ENCODE data around the gene AIPL1. TPM values are rescaled to one million over a fixed set of nuclear protein-coding genes. Genes with fewer than 3 reads are reported as not detected.
A peak's percentile ranks its signal among the peaks of the same experiment; 100 is the strongest.

AIPL1 gene
- total and polyA plus RNA-seq, 2 of the 13 experiments (the other 11 are each of a cell fraction or from before 2014, with no cell fraction given) = not detected

DNA sequence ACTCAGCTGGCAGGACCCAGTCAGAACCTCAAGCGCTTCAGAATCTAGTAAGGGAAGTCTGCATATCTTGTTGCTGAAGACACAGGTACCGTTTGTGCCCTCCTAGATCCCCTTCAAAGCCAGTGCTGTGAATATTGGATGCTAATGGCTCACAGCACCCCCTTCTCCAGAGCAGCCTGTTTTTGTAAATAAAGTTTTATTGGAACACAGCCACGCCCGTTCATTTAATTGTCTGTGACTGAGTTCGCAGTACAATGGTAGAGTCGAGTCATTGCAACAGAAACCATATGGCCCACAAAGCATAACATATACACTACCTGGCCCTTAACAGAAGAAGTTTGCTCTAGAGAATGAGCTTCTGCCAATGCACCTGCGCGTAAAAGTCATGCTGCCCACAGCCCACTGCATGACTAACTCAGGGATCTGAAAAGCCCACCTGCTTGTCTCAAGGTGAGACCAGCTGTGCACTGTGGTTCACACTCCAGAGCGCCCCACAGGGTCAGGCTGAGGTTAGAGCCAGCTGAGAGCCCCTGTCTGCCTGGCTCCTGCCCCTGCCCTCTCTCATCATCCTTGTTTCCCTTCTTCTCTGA is 48.8 kb downstream of the AIPL1 start:
- no TSS peak for BruUV-seq (replicated peaks)
- ATAC-seq (no peak), DNase-seq (ENCODE audit: low spot score) (no peak), FAIRE-seq (no peak)
- Histone ChIP-seq H2AFZ (ENCODE audit: low read length) (no peak overlapping the region), H4K20me1 (ENCODE audit: insufficient read depth, low read length) (no peaks in the 10 kb centered on the region), H3K27ac (ENCODE audit: extremely low read length, insufficient read depth, low read length) (no peak overlapping the region), H3K4me3 (replicated peaks in 1 of 3; ENCODE audit: insufficient read depth in 1 of 3, low read depth in 2 of 3, low read length in 3 of 3) (no peak overlapping the region), H3K9ac (ENCODE audit: insufficient read depth, low read depth, low read length) (no peak overlapping the region), H3K27me3 (ENCODE audit: control insufficient read depth in 1 of 2, insufficient read depth in 2 of 2, low read length in 2 of 2) (no peaks in the 10 kb centered on the region), H3K4me1 (ENCODE audit: insufficient read depth, low read length) (no peaks in the 10 kb centered on the region), H3K9me3 (ENCODE audit: low read length) (no peaks in the 10 kb centered on the region), H3K4me2 (ENCODE audit: low read depth, low read length) (no peak overlapping the region), H3K79me2 (ENCODE audit: insufficient read depth, low read length) (no peaks in the 10 kb centered on the region), H3K36me3 (replicated peaks in 1 of 2; ENCODE audit: control insufficient read depth in 1 of 2, insufficient read depth in 2 of 2, low read length in 2 of 2) (no peaks in the 10 kb centered on the region)
- in situ Hi-C loops (cut with HindIII; ENCODE audit: extremely low pct_ligation_motif_present, low pct_unique_long_range_greater_than_20kb) (no loop called here), intact Hi-C loops (cut with micrococcal nuclease; ENCODE audit: unreplicated experiment) (no loop called here)
- ChIA-PET CTCF (ENCODE audit: low intra/inter-chr PET ratio, low total read pairs) (no interaction called here), POLR2A (no interaction called here)
- TF ChIP-seq ZNF598 (CRISPR knock-in tag; IDR thresholded peaks at IDR 0.05; ENCODE audit: borderline replicate concordance) (no peak), DBP (CRISPR knock-in tag; IDR thresholded peaks at IDR 0.05; ENCODE audit: not compliant biosample characterization) (no peak), ZSCAN20 (CRISPR knock-in tag; IDR thresholded peaks at IDR 0.05; ENCODE audit: borderline replicate concordance) (no peak)
- TF ChIP-seq, protein P1, sequence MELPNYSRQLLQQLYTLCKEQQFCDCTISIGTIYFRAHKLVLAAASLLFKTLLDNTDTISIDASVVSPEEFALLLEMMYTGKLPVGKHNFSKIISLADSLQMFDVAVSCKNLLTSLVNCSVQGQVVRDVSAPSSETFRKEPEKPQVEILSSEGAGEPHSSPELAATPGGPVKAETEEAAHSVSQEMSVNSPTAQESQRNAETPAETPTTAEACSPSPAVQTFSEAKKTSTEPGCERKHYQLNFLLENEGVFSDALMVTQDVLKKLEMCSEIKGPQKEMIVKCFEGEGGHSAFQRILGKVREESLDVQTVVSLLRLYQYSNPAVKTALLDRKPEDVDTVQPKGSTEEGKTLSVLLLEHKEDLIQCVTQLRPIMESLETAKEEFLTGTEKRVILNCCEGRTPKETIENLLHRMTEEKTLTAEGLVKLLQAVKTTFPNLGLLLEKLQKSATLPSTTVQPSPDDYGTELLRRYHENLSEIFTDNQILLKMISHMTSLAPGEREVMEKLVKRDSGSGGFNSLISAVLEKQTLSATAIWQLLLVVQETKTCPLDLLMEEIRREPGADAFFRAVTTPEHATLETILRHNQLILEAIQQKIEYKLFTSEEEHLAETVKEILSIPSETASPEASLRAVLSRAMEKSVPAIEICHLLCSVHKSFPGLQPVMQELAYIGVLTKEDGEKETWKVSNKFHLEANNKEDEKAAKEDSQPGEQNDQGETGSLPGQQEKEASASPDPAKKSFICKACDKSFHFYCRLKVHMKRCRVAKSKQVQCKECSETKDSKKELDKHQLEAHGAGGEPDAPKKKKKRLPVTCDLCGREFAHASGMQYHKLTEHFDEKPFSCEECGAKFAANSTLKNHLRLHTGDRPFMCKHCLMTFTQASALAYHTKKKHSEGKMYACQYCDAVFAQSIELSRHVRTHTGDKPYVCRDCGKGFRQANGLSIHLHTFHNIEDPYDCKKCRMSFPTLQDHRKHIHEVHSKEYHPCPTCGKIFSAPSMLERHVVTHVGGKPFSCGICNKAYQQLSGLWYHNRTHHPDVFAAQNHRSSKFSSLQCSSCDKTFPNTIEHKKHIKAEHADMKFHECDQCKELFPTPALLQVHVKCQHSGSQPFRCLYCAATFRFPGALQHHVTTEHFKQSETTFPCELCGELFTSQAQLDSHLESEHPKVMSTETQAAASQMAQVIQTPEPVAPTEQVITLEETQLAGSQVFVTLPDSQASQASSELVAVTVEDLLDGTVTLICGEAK (IDR thresholded peaks at IDR 0.05) = no peak
- TF ChIP-seq, protein P1 (CRISPR knock-in tag; IDR thresholded peaks at IDR 0.05) = peak; percentile 91
- TF ChIP-seq, protein P2, sequence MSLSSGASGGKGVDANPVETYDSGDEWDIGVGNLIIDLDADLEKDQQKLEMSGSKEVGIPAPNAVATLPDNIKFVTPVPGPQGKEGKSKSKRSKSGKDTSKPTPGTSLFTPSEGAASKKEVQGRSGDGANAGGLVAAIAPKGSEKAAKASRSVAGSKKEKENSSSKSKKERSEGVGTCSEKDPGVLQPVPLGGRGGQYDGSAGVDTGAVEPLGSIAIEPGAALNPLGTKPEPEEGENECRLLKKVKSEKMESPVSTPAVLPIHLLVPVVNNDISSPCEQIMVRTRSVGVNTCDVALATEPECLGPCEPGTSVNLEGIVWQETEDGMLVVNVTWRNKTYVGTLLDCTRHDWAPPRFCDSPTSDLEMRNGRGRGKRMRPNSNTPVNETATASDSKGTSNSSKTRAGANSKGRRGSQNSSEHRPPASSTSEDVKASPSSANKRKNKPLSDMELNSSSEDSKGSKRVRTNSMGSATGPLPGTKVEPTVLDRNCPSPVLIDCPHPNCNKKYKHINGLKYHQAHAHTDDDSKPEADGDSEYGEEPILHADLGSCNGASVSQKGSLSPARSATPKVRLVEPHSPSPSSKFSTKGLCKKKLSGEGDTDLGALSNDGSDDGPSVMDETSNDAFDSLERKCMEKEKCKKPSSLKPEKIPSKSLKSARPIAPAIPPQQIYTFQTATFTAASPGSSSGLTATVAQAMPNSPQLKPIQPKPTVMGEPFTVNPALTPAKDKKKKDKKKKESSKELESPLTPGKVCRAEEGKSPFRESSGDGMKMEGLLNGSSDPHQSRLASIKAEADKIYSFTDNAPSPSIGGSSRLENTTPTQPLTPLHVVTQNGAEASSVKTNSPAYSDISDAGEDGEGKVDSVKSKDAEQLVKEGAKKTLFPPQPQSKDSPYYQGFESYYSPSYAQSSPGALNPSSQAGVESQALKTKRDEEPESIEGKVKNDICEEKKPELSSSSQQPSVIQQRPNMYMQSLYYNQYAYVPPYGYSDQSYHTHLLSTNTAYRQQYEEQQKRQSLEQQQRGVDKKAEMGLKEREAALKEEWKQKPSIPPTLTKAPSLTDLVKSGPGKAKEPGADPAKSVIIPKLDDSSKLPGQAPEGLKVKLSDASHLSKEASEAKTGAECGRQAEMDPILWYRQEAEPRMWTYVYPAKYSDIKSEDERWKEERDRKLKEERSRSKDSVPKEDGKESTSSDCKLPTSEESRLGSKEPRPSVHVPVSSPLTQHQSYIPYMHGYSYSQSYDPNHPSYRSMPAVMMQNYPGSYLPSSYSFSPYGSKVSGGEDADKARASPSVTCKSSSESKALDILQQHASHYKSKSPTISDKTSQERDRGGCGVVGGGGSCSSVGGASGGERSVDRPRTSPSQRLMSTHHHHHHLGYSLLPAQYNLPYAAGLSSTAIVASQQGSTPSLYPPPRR (CRISPR knock-in tag; IDR thresholded peaks at IDR 0.05; ENCODE audit: borderline replicate concordance) = no peak
- WGBS (ENCODE audit: low lambda C conversion rate) = 54% methylated on average over 8 of the region's 9 CpGs
